ENCODE data around the gene MBOAT1.

GRCh38 chr6:20205722-20206161 is 6.5 kb downstream of the MBOAT1 start:
- TF ChIP-seq EZH2 (IDR thresholded peaks at IDR 0.05; ENCODE audit: borderline replicate concordance, low read depth, low read length, poor library complexity, severe bottlenecking) (no peak), CTCF (conservative IDR thresholded peaks at IDR 0.05; ENCODE audit: low read depth, low read length) (no peak)

Data from A673 (cell line).